SK-N-SH treated with all-trans-retinoic acid at 6 μM for 48 hours (cell line): ENCODE results near the gene SCNM1.

Source experiments
- ATAC-seq: fragments of 200-7000 bp; cut with Tn5 transposase; 3 replicates; pipeline ENCODE4 v1.9.1; 2020; ENCODE audit warnings: mild to moderate bottlenecking, moderate library complexity
- ARNTL ChIP-seq: fragments of 450-650 bp; formaldehyde crosslinking; IDR thresholded peaks from 2 replicates; pipeline ENCODE4 v1.5.0; 2020; ENCODE audit warnings: low read depth, mild to moderate bottlenecking, moderate library complexity, borderline replicate concordance
- BACH2 ChIP-seq: fragments of 250-450 bp; sonication (Bioruptor Pico); IDR thresholded peaks from 2 replicates; pipeline ENCODE4 v1.9.0; 2021; ENCODE audit warnings: mild to moderate bottlenecking, borderline replicate concordance
- CREB5 ChIP-seq: fragments of 250-450 bp; sonication (Bioruptor Pico); IDR thresholded peaks from 2 replicates; pipeline ENCODE4 v1.5.1; 2020; ENCODE audit warnings: low read depth, mild to moderate bottlenecking, moderate library complexity
- CSDC2 ChIP-seq: fragments of 250-450 bp; sonication (Bioruptor Pico); IDR thresholded peaks from 2 replicates; pipeline ENCODE4 v1.5.0; 2020; ENCODE audit warnings: mild to moderate bottlenecking, moderate library complexity
- CSRNP3 ChIP-seq: fragments of 250-450 bp; sonication (Bioruptor Pico); IDR thresholded peaks from 2 replicates; pipeline ENCODE4 v1.5.1; 2021; ENCODE audit warnings: mild to moderate bottlenecking, moderate library complexity
- ESRRG ChIP-seq: fragments of 250-450 bp; sonication (Bioruptor Pico); IDR thresholded peaks from 2 replicates; pipeline ENCODE4 v1.6.1; 2021; ENCODE audit warnings: mild to moderate bottlenecking
- GLIS3 ChIP-seq: fragments of 250-450 bp; sonication (Bioruptor Pico); IDR thresholded peaks from 2 replicates; pipeline ENCODE4 v1.5.0; 2020; ENCODE audit warnings: mild to moderate bottlenecking, moderate library complexity
- OSR1 ChIP-seq: fragments of 250-450 bp; sonication (Bioruptor Pico); IDR thresholded peaks from 2 replicates; pipeline ENCODE4 v1.8.0; 2022; ENCODE audit warnings: moderate library complexity, mild to moderate bottlenecking, inconsistent platforms
- PATZ1 ChIP-seq: fragments of 250-450 bp; sonication (Bioruptor Pico); IDR thresholded peaks from 2 replicates; pipeline ENCODE4 v1.8.0; 2020; ENCODE audit warnings: mild to moderate bottlenecking, moderate library complexity, borderline replicate concordance
- POU6F1 ChIP-seq: fragments of 250-450 bp; sonication (Bioruptor Pico); IDR thresholded peaks from 2 replicates; pipeline ENCODE4 v1.8.0; 2021; ENCODE audit warnings: low read depth, mild to moderate bottlenecking, moderate library complexity, borderline replicate concordance
- PPARA ChIP-seq: fragments of 250-450 bp; sonication (Bioruptor Pico); IDR thresholded peaks from 2 replicates; pipeline ENCODE4 v1.5.0; 2020; ENCODE audit warnings: mild to moderate bottlenecking, borderline replicate concordance
- SNAI2 ChIP-seq: fragments of 250-450 bp; sonication (Bioruptor Pico); IDR thresholded peaks from 2 replicates; pipeline ENCODE4 v1.5.0; 2020; ENCODE audit warnings: mild to moderate bottlenecking, moderate library complexity
- TCF4 ChIP-seq: fragments of 250-450 bp; sonication (Bioruptor Pico); IDR thresholded peaks from 2 replicates; pipeline ENCODE4 v1.8.0; 2021; ENCODE audit warnings: mild to moderate bottlenecking, moderate library complexity, borderline replicate concordance
- TOX ChIP-seq: fragments of 250-450 bp; sonication (Bioruptor Pico); IDR thresholded peaks from 2 replicates; pipeline ENCODE4 v1.8.0; 2021; ENCODE audit warnings: mild to moderate bottlenecking, moderate library complexity, borderline replicate concordance
- TSHZ2 ChIP-seq: fragments of 250-450 bp; sonication (Bioruptor Pico); IDR thresholded peaks from 2 replicates; pipeline ENCODE4 v1.5.0; 2020; ENCODE audit warnings: mild to moderate bottlenecking, moderate library complexity
- ZC3H10 ChIP-seq: fragments of 250-450 bp; sonication (Bioruptor Pico); IDR thresholded peaks from 2 replicates; pipeline ENCODE4 v1.5.1; 2021; ENCODE audit warnings: mild to moderate bottlenecking, moderate library complexity
- ZFP3 ChIP-seq: fragments of 250-450 bp; sonication (Bioruptor Pico); IDR thresholded peaks from 2 replicates; pipeline ENCODE4 v1.5.0; 2020; ENCODE audit warnings: mild to moderate bottlenecking, moderate library complexity
- ZFP30 ChIP-seq: fragments of 450-650 bp; formaldehyde crosslinking; IDR thresholded peaks from 2 replicates; pipeline ENCODE4 v1.5.0; 2022; ENCODE audit warnings: mild to moderate bottlenecking, moderate library complexity
- ZNF565 ChIP-seq: fragments of 450-650 bp; formaldehyde crosslinking; conservative IDR thresholded peaks from 2 replicates; pipeline ENCODE4 v1.5.0; 2020; ENCODE audit warnings: low read depth, mild to moderate bottlenecking, moderate library complexity
- ZNF70 ChIP-seq: fragments of 450-650 bp; formaldehyde crosslinking; IDR thresholded peaks from 2 replicates; pipeline ENCODE4 v1.5.0; 2020; ENCODE audit warnings: mild to moderate bottlenecking, moderate library complexity
- ZNF8 ChIP-seq: fragments of 450-650 bp; formaldehyde crosslinking; IDR thresholded peaks from 2 replicates; pipeline ENCODE4 v1.5.0; 2020; ENCODE audit warnings: mild to moderate bottlenecking, moderate library complexity

SCNM1 gene

GRCh38 chr1:151157067-151157531 is 8.8 kb upstream of the SCNM1 start:
- no peak for TF ChIP-seq ZC3H10
- TF ChIP-seq OSR1: no peak
- no peak for TF ChIP-seq ZNF8
- no peak for TF ChIP-seq GLIS3 (CRISPR knock-in tag)
- ATAC-seq: no peak

GRCh38 chr1:151158326-151158725 is 7.6 kb upstream of the SCNM1 start:
- TF ChIP-seq ARNTL (CRISPR knock-in tag) (no peak), PPARA (no peak), ZFP3 (CRISPR knock-in tag) (no peak), ZNF8 (no peak), SNAI2 (no peak), BACH2 (no peak), ZFP30 (no peak)
- ATAC-seq: no peak

- TF ChIP-seq ZNF565: no peak
- TF ChIP-seq ESRRG (CRISPR knock-in tag): no peak
- no peak for TF ChIP-seq ZC3H10
- no peak for TF ChIP-seq SNAI2
- TF ChIP-seq OSR1: no peak
- no peak for TF ChIP-seq CREB5
- TF ChIP-seq ARNTL (CRISPR knock-in tag): no peak
- TF ChIP-seq TOX (CRISPR knock-in tag): no peak
- TF ChIP-seq CSDC2 (CRISPR knock-in tag): no peak
- no peak for TF ChIP-seq POU6F1 (CRISPR knock-in tag)
- no peak for TF ChIP-seq ZNF8
- no peak for TF ChIP-seq ZFP3 (CRISPR knock-in tag)
- no peak for TF ChIP-seq CSRNP3 (CRISPR knock-in tag)
- TF ChIP-seq TCF4 (CRISPR knock-in tag): no peak
- no peak for TF ChIP-seq ZNF70 (CRISPR knock-in tag)
- no peak for ATAC-seq
These were observed 7.1 kb upstream of the SCNM1 start for GRCh38 chr1:151158751-151159251.

GRCh38 chr1:151159373-151159772 is 6.6 kb upstream of the SCNM1 start:
- TF ChIP-seq OSR1 (no peak), BACH2 (no peak), CREB5 (no peak), PATZ1 (CRISPR knock-in tag) (no peak), ZC3H10 (no peak), TOX (CRISPR knock-in tag) (no peak), ESRRG (CRISPR knock-in tag) (no peak), TSHZ2 (CRISPR knock-in tag) (no peak), PPARA (no peak), CSRNP3 (CRISPR knock-in tag) (no peak), CSDC2 (CRISPR knock-in tag) (no peak), GLIS3 (CRISPR knock-in tag) (no peak), ZFP30 (no peak), SNAI2 (no peak)
- no peak for ATAC-seq
